GM10266 (cell line): ENCODE results near the gene PEX14.
A peak's percentile ranks its signal among the peaks of the same experiment; 100 is the strongest.
"Not testable (repeated sequence)": the region's sequence is repeated elsewhere in the genome, so short reads cannot be mapped to it uniquely, and the experiment has no call there.

Source experiments
- DNase-seq: peaks from one replicate; pipeline ENCODE4 v3.0.0; 2012; ENCODE audit errors: extremely low spot score
- TF ChIP-seq, protein P1 (sequence below): IDR thresholded peaks from 2 replicates; pipeline ENCODE4 v1.5.1; 2012; ENCODE audit warnings: mild to moderate bottlenecking, low read depth; ENCODE audit not compliant: control insufficient read depth, insufficient read depth; ENCODE audit errors: missing control alignments

The PEX14 gene, protein sequence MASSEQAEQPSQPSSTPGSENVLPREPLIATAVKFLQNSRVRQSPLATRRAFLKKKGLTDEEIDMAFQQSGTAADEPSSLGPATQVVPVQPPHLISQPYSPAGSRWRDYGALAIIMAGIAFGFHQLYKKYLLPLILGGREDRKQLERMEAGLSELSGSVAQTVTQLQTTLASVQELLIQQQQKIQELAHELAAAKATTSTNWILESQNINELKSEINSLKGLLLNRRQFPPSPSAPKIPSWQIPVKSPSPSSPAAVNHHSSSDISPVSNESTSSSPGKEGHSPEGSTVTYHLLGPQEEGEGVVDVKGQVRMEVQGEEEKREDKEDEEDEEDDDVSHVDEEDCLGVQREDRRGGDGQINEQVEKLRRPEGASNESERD

DNA sequence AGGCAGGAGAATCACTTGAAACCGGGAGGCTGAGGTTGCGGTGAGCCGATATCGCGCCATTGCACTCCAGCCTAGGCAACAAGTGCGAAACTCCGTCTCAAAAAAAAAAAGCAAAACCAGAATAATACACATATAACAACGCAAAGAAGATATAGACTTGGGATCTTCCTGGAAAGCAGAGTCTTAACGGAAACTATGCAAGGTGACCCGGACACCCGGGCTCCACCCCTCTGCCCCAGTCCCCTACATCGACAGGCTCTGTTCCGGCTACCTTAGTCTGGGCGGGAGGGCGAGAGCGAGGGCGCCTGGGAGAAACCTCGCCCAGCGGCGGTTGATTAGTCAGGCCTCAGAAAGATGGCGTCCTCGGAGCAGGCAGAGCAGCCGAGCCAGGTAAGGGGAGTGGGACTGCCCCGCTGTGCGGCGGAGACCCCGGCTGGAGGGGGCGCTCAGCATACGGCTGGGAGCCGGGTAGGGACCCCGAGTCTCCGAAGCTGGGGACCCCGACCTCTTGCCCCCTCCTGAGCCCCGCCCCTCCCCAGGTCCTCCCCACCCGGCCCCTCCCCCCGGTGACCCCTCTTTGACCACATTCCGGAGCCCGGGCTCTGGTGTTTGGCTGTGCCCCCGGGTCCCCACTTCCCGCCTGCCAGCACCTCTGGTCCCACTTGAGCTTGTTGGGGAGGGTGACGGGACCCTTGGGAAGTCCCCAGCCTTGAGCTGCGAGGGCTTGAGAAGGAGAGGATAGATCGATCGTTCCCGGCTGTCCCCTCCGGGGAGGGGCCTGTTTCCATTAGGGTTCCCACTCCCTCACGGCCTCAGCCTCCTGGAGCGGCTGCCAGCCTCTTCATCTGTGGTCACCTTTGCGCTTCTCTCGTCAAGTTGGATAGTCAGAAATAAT, at the start of gene PEX14:
Gene PEX14, plus strand, starts transcription at position 338 of the 895 bp plus-strand sequence. Its CDS starts 17 bp downstream, at position 355.
- peak; percentile 89 for DNase-seq

DNA sequence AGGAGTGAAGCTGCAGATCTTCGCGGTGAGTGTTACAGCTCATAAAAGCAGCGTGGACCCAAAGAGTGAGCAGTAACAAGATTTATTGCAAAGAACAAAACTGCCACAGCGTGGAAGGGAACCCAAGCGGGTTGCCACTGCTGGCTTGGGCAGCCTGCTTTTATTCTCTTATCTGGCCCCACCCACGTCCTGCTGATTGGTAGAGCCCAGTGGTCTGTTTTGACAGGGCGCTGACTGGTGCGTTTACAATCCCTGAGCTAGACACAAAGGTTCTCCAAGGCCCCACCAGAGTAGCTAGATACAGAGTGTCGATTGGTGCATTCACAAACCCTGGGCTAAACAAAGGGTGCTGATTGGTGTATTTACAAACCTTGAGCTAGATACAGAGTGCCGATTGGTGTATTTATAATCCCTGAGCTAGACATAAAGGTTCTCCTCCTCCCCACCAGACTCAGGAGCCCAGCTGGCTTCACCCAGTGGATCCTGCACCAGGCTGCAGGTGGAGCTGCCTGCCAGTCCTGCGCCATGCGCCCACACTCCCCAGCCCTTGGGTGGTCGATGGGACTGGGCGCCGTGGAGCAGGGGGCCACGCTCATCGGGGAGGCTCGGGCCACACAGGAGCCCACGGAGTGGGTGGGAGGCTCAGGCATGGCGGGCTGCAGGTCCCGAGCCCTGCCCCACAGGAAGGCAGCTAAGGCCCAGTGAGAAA, 48.8 kb upstream of the PEX14 start:
- DNase-seq, result not testable (repeated sequence)

More for the DNA sequence above, at the start of gene PEX14:
- TF ChIP-seq, protein P1, sequence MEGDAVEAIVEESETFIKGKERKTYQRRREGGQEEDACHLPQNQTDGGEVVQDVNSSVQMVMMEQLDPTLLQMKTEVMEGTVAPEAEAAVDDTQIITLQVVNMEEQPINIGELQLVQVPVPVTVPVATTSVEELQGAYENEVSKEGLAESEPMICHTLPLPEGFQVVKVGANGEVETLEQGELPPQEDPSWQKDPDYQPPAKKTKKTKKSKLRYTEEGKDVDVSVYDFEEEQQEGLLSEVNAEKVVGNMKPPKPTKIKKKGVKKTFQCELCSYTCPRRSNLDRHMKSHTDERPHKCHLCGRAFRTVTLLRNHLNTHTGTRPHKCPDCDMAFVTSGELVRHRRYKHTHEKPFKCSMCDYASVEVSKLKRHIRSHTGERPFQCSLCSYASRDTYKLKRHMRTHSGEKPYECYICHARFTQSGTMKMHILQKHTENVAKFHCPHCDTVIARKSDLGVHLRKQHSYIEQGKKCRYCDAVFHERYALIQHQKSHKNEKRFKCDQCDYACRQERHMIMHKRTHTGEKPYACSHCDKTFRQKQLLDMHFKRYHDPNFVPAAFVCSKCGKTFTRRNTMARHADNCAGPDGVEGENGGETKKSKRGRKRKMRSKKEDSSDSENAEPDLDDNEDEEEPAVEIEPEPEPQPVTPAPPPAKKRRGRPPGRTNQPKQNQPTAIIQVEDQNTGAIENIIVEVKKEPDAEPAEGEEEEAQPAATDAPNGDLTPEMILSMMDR, result no peak

DNA sequence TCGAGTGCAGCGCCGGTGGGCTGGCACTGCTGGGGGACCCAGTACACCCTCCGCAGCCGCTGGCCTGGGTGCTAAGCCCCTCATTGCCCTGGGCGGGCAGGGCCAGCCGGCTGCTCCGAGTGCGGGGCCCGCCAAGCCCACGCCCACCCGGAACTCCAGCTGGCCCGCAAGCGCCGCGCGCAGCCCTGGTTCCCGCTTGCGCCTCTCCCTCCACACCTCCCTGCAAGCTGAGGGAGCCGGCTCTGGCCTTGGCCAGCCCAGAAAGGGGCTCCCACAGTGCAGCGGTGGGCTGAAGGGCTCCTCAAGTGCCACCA, 48.3 kb upstream of the PEX14 start:
- DNase-seq, result not testable (repeated sequence)

GRCh38 chr1:10428984-10429383, 45.8 kb upstream of the PEX14 start:
- no peak for DNase-seq
- TF ChIP-seq, protein P1, result no peak

- DNase-seq, result no peak
- TF ChIP-seq, protein P1, result no peak
Measured at GRCh38 chr1:10429868-10430215, 44.9 kb upstream of the PEX14 start.

DNA sequence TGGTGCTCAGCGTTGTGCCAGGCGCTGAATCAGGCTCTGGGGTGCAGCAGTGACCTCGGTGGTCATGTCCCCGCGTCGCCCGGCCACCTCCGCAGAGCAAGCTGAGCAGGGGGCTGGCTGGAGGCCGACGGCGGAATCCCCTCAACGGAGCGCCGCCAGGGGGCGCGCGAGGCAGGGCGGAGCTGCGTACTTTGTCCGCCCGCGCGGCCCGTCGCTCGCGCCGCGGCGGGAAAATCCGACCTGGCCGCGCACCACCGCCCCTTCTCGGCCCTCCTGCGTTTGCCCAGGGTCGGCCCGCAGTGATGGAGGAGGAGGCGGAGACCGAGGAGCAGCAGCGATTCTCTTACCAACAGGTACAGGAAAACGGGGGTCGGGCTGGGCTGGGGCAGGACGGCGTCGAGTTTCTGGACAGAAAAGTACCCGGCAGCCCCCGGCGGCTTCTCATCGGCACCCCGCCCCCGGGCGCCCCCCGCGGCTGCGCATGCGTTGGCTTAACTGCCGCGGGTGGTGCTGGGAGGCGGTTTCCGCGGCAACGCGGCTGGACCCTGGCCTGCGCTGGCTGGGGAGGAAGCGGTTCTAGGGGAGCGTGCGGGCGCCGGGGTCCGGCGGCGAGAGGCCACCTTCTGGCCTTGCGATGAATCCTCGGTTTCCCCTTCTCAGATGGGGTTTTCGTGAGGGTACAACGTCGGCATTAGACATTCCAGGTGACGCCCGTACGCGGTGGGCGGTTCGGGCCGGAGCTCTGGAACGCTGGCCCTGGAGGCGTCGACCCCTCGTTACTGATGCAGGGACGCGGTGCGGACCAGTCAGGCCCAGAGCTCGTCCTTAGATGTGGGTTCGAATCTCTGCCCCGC, 44.3 kb upstream of the PEX14 start, which contains the start of gene CENPS:
Gene CENPS, plus strand, starts transcription at position 218 of the 854 bp plus-strand sequence. Its CDS starts 85 bp downstream, at position 303.
- peak; percentile 99 for DNase-seq
- TF ChIP-seq, protein P1, result peak; percentile 92

- TF ChIP-seq, protein P1, result no peak
- peak; percentile 25 for DNase-seq
Measured at GRCh38 chr1:10431070-10431730, 43.5 kb upstream of the PEX14 start.
